Omental fat pad (tissue), 4 donors: ENCODE data around the gene EPHA4. TPM values are rescaled to one million over a fixed set of nuclear protein-coding genes. Genes with fewer than 3 reads are reported as not detected.

Source experiments
- ATAC-seq: fragments of 150-250 bp; one replicate; pipeline ENCODE4 v1.9.1; 2016; ENCODE audit warnings: mild to moderate bottlenecking, moderate library complexity; ENCODE audit not compliant: low FRiP score
- DNase-seq: peaks from one replicate; pipeline ENCODE4 v3.0.0-alpha.2; 2019; ENCODE audit warnings: low spot score
- total RNA-seq, 4 donors: library from RNA; depleted of rRNA; stranded (reverse); fragments of >200 nt; gene quantifications; one replicate each; pipeline ENCODE4 v1.1.0, GENCODE V29; 2016
- TF ChIP-seq, protein P1 (sequence below), 3 donors: fragments of 450-650 bp; IDR thresholded peaks; one replicate each; pipeline ENCODE4 v1.5.1; 2016 to 2017; ENCODE audit warnings: antibody characterized with exemption in 3 of 3, mild to moderate bottlenecking in 3 of 3, moderate library complexity in 2 of 3

EPHA4 gene
- total RNA-seq, 4 donors from 2014 or later = 18.5 to 43.0 (median 23.6) TPM

DNA sequence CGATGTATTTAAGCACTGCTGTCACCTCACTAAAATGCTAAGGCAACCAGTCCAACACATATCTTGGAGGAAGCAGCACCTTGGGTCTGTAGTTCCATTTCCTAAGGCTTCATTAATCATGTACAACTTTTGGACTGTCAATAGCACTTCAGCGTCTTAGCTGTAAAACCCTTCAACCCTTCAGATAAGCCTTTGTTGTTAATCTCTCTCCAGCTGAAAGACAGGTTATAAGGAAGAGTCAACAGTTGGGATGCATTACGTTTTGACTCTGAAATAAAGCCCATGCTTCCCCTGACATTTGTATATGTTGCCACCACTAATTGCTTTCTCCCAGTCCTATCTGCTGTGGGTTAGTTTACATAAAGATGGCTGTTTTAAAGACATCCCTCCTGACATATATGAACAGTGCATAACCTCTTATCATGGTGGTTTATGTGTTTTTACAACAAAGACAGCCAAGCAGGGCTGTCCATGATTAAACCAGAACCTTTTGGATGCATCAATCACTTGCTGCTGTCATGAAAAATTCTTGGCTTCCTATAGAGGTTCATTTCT lies 81.5 kb downstream of the EPHA4 start:
- ATAC-seq (no peak), DNase-seq (no peak)
- TF ChIP-seq, protein P1, sequence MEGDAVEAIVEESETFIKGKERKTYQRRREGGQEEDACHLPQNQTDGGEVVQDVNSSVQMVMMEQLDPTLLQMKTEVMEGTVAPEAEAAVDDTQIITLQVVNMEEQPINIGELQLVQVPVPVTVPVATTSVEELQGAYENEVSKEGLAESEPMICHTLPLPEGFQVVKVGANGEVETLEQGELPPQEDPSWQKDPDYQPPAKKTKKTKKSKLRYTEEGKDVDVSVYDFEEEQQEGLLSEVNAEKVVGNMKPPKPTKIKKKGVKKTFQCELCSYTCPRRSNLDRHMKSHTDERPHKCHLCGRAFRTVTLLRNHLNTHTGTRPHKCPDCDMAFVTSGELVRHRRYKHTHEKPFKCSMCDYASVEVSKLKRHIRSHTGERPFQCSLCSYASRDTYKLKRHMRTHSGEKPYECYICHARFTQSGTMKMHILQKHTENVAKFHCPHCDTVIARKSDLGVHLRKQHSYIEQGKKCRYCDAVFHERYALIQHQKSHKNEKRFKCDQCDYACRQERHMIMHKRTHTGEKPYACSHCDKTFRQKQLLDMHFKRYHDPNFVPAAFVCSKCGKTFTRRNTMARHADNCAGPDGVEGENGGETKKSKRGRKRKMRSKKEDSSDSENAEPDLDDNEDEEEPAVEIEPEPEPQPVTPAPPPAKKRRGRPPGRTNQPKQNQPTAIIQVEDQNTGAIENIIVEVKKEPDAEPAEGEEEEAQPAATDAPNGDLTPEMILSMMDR (IDR thresholded peaks at IDR 0.05) = no peak

DNA sequence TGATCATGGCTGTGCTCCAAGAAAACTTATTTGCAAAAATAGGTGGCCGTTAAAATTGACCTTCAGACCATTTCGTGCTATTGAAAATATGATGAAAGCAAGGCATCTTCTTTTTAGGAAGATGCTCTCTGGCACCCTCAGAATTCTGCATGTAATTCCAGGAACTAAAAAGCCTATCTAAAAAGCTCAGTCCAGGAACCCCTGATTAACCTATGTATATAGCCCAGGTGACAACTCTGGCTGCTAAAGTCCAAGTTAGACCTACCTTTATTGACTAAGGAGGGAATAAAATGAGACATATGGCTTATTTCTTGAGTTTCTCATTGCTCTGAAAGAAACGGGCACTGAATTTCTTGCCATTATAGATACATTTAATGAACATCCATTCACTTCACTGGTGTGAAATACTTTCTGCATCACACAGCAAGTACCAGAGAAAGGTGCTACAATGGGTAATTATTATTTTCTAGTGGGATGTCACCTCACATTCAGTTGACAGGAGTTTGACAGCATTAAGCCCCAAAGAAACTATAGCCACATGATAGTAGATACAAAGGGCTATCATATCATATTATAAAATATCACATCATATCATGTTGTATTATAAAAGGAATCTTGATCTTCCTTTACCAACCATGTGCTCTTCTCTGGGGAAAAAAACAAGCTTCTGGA lies 83.8 kb downstream of the EPHA4 start:
- ATAC-seq (no peak), DNase-seq (no peak)
- TF ChIP-seq, protein P1 (IDR thresholded peaks at IDR 0.05) = no peak

DNA sequence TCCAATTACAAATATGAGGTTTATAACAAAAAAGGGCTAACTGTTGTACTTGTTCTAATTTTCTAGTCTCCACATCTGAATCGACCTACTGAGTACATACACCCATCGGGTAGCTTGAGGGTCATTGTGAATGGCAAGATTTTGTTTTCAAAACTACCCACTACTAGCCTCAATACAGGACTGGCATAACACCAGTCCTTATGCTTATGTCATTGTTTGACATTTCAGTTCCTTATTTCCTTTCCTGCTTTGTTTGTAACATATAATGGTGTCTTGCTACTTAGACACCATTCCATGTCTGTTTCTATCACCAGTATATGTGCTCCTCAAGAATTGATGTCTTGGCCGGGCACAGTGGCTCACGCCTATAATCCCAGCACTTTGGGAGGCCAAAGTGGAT lies 86.0 kb downstream of the EPHA4 start:
- DNase-seq = no peak
- no peak for ATAC-seq
- TF ChIP-seq, protein P1 (IDR thresholded peaks at IDR 0.05) = no peak

DNA sequence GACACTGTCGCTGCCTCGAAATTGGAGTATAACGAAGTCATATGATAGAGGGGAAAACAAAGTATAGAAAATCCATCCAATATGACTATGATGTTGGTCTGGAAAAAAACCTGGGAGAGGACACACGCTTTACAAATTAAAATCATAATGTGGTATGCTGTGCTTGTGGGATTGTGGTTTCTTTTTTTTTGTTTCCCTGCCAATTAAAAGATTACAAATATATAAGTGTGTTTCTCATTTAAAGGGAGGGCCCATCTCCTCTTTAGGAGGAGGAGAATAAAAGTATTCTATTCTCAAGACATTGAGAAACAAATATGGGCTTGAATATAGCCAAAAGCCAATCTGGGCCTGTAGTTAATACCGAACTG lies 86.6 kb downstream of the EPHA4 start:
- ATAC-seq = no peak
- DNase-seq = no peak
- TF ChIP-seq, protein P1 (IDR thresholded peaks at IDR 0.05) = no peak

DNA sequence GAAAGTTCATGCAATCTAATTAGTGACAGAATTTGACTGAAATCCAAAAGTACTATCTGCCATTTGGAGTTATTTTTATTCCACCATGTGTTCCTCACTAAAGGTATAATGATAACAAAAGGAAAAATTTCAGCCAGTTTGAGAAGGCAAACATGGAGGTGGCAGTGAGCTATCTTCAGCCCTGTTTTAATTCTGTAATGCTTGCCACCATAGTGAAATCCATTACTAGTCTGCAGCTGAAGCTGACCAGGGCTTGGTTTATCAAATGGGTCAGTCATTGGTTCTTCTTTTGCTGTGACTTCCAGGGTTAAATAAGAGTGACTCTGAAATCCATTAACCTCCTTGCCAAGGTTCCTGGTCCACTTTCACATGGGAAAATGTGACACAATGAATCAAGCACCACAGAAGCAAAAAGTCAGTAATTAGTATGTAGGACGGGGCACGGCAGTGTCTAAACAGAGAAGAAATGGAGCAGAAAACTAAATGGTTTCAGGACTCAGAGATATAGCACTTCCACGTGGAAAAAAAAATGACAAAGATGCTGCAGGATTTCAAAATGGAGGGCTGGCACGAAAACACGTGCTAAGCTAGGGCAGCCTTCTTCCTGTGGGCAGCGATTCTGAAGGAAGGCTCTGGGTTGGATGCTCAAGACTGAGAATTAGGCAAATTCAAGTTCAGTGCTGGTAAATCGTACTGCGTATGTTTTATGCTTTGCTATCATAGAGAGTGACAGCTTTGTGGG lies 87.2 kb downstream of the EPHA4 start:
- TF ChIP-seq, protein P1 (IDR thresholded peaks at IDR 0.05) = no peak
- no peak for DNase-seq
- ATAC-seq = no peak

DNA sequence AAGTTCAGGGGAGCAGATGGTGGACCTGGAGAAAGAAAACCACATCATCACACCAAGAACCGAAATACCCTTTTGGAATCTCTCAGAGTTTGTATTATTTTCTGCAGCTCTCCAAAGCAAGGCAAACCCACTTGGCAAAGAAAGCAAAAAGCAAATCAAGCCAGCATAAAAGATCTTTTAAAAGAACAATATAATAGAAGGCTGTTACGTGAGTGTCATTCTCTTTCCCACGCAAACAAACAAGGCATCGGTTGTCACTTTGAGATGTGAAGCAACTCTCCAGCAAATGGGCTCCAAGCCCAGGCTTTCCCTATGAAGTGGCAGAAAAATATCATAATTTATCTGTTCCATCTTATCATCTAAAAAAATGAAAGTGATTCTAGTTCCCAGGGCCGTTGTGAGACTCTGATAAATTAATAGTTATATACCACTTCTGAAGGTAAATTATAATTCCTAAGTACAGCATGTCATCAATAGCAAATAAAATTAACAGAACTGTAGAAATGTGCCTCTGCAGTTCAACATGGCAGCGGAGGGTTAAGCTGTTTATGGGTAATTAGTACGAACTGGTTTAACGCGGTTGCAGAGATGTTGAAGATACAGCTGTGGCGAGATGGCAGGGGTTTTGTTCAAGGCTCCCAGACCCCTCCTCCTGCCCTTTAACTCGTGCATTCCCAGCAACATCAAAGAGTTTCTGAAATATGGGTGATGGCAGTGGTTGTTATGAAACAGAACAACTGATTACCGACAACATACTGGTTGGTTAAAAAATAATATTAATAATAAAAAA lies 89.2 kb downstream of the EPHA4 start:
- ATAC-seq = no peak

More for the DNA sequence above, 89.2 kb downstream of the EPHA4 start:
- TF ChIP-seq, protein P1 (IDR thresholded peaks at IDR 0.05) = no peak
- DNase-seq = no peak
